SK-N-SH treated with all-trans-retinoic acid at 6 μM for 48 hours (cell line): ENCODE results near the gene SYT6.

Experiments used
- ARNTL ChIP-seq: fragments of 450-650 bp; formaldehyde crosslinking; IDR thresholded peaks from 2 replicates; pipeline ENCODE4 v1.5.0; 2020; ENCODE audit warnings: low read depth, mild to moderate bottlenecking, moderate library complexity, borderline replicate concordance
- BACH2 ChIP-seq: fragments of 250-450 bp; sonication (Bioruptor Pico); IDR thresholded peaks from 2 replicates; pipeline ENCODE4 v1.9.0; 2021; ENCODE audit warnings: mild to moderate bottlenecking, borderline replicate concordance
- CSDC2 ChIP-seq: fragments of 250-450 bp; sonication (Bioruptor Pico); IDR thresholded peaks from 2 replicates; pipeline ENCODE4 v1.5.0; 2020; ENCODE audit warnings: mild to moderate bottlenecking, moderate library complexity
- ISL1 ChIP-seq: fragments of 250-450 bp; sonication (Bioruptor Pico); IDR thresholded peaks from 2 replicates; pipeline ENCODE4 v2.1.2; 2022; ENCODE audit warnings: mild to moderate bottlenecking, moderate library complexity
- POU6F1 ChIP-seq: fragments of 250-450 bp; sonication (Bioruptor Pico); IDR thresholded peaks from 2 replicates; pipeline ENCODE4 v1.8.0; 2021; ENCODE audit warnings: low read depth, mild to moderate bottlenecking, moderate library complexity, borderline replicate concordance
- TF ChIP-seq, protein P1 (sequence below): fragments of 250-450 bp; sonication (Bioruptor Pico); IDR thresholded peaks from 2 replicates; pipeline ENCODE4 v1.8.0; 2020; ENCODE audit warnings: mild to moderate bottlenecking, moderate library complexity, borderline replicate concordance
- TF ChIP-seq, protein P2 (sequence below): fragments of 250-450 bp; sonication (Bioruptor Pico); IDR thresholded peaks from 2 replicates; pipeline ENCODE4 v1.5.1; 2020; ENCODE audit warnings: low read depth, mild to moderate bottlenecking, moderate library complexity

- TF ChIP-seq ARNTL (CRISPR knock-in tag) (no peak), ISL1 (CRISPR knock-in tag) (no peak), POU6F1 (CRISPR knock-in tag) (no peak), CSDC2 (CRISPR knock-in tag) (no peak), BACH2 (CRISPR knock-in tag) (no peak)
- TF ChIP-seq, protein P1, sequence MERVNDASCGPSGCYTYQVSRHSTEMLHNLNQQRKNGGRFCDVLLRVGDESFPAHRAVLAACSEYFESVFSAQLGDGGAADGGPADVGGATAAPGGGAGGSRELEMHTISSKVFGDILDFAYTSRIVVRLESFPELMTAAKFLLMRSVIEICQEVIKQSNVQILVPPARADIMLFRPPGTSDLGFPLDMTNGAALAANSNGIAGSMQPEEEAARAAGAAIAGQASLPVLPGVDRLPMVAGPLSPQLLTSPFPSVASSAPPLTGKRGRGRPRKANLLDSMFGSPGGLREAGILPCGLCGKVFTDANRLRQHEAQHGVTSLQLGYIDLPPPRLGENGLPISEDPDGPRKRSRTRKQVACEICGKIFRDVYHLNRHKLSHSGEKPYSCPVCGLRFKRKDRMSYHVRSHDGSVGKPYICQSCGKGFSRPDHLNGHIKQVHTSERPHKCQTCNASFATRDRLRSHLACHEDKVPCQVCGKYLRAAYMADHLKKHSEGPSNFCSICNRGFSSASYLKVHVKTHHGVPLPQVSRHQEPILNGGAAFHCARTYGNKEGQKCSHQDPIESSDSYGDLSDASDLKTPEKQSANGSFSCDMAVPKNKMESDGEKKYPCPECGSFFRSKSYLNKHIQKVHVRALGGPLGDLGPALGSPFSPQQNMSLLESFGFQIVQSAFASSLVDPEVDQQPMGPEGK (CRISPR knock-in tag) = no peak
- TF ChIP-seq, protein P2, sequence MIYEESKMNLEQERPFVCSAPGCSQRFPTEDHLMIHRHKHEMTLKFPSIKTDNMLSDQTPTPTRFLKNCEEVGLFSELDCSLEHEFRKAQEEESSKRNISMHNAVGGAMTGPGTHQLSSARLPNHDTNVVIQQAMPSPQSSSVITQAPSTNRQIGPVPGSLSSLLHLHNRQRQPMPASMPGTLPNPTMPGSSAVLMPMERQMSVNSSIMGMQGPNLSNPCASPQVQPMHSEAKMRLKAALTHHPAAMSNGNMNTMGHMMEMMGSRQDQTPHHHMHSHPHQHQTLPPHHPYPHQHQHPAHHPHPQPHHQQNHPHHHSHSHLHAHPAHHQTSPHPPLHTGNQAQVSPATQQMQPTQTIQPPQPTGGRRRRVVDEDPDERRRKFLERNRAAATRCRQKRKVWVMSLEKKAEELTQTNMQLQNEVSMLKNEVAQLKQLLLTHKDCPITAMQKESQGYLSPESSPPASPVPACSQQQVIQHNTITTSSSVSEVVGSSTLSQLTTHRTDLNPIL (CRISPR knock-in tag) = no peak
These were observed 59.9 kb downstream of the SYT6 start for GRCh38 chr1:114093624-114094362.
